ENCODE measurements around the gene ZNF624.

ZNF624 gene

GRCh38 chr17:16593356-16594102 lies 60.1 kb downstream of the ZNF624 start:
- no peak for DNase-seq (ENCODE audit: low read depth in 2 of 3, low spot score in 2 of 3)

- DNase-seq (ENCODE audit: low read depth in 2 of 3, low spot score in 2 of 3): peak; percentile 79 to 95 (median 81)
Measured at GRCh38 chr17:16589097-16589969, 64.3 kb downstream of the ZNF624 start.

DNA sequence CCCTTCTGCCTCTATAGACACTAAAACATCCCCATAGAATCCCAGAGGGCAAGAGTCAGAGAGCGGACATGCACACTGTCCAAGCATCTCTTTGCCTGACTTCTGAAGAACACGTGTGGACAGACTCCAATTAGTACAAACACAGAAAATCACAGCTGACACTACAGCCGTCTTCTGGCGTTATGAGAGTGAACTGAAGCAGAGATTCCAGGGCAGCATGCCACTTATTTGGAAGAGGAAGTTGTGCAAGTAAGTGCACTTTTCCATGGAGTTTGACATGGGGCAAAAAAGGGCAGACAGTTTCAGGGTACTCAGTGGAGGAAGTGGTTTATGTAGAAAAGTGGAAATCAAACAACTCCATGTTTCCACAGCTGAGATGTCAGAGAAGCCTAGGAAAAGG lies 67.9 kb downstream of the ZNF624 start:
- DNase-seq (ENCODE audit: low read depth in 2 of 3, low spot score in 2 of 3): no peak

GRCh38 chr17:16584273-16584995 lies 69.2 kb downstream of the ZNF624 start:
- peak; percentile 72 to 83 (median 77) for DNase-seq (ENCODE audit: low read depth in 2 of 3, low spot score in 2 of 3)

GRCh38 chr17:16583781-16584180 lies 69.9 kb downstream of the ZNF624 start:
- DNase-seq (ENCODE audit: low read depth in 2 of 3, low spot score in 2 of 3): no peak

DNA sequence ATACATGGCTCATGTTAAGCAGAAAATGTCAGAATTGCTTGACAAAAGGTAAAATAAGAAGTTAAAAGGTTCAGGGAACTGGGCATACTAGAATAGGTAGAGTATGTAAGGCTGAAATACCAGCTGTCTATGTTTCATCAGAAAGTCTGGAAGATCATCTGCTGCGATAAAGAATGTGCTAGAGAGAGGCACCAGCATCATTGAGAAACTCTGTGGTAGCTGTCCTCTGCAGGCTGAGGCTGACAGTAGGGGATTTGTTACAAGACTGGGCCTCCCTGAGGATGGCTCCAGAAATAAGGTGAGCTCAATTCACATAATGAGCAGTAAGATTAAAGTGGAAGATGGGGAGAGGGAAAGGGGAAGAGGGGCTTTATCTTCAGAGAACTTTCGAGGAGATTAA lies 80.2 kb downstream of the ZNF624 start:
- no peak for DNase-seq (ENCODE audit: low read depth in 2 of 3, low spot score in 2 of 3)
